Measurements from ENCODE around the gene ANKRD11.
A peak's percentile ranks its signal among the peaks of the same experiment; 100 is the strongest.

ANKRD11 gene

DNA sequence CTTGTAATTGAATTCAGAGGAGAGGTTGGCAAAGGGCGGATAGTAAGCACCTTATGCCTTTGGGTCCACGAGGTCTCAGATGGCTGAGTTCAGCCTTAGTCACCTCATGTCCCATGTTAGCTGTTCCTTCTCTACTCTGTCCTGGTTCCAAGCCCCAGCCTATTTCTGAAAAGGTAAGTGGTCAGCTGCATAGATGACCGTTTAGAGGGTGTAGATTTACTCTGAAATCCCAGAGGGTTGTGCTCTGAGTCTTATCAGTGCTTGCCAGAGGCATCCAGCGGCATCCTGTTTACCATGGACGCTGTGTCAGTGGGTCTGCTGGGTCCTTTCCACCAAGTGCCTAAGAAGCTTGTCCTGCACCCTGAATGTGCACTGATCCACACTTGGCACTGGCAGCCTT, 271.0 kb downstream of the ANKRD11 start:
- DNase-seq, result peak; percentile 18 to 39
- TF ChIP-seq POLR2A (IDR thresholded peaks at IDR 0.05; ENCODE audit: low read length) (no peak), GATA1 (IDR thresholded peaks at IDR 0.05; ENCODE audit: low read depth, low read length) (no peak)
